ENCODE data around the gene CAPN12. TPM values are rescaled to one million over a fixed set of nuclear protein-coding genes. Genes with fewer than 3 reads are reported as not detected.

Gene CAPN12
- total and polyA plus RNA-seq, 2 of the 4 experiments (the other 2 are of a cell fraction) = 0.18 to 0.97 TPM

- Histone ChIP-seq H4K20me1 (ENCODE audit: insufficient read depth, low read length) (no peaks in the 10 kb centered on the region), H4K8ac (ENCODE audit: low read depth in 2 of 2, low read length in 2 of 2) (peak overlapping the region; percentile 69 to 92; a peak in 3 of 4 replicates), H4K5ac (ENCODE audit: low read depth, low read length) (peak overlapping the region; percentile 61), H3K14ac (replicated peaks; ENCODE audit: low read depth, low read length) (no peak overlapping the region), H3K4ac (ENCODE audit: low read depth, low read length) (no peak overlapping the region), H2AFZ (replicated peaks; ENCODE audit: low read length, poor library complexity) (peak overlapping the region; percentile 86), H2BK15ac (ENCODE audit: low read depth, low read length) (no peak overlapping the region), H2BK5ac (ENCODE audit: low read depth, low read length, poor library complexity, severe bottlenecking) (no peak overlapping the region), H3K9ac (ENCODE audit: low read depth, low read length) (no peak overlapping the region), H3K27me3 (ENCODE audit: control insufficient read depth, insufficient read depth, low read length) (no peaks in the 10 kb centered on the region), H3K23ac (ENCODE audit: low read depth, low read length) (no peak overlapping the region), H3K18ac (ENCODE audit: low read depth, low read length) (no peak overlapping the region), H3K36me3 (ENCODE audit: control insufficient read depth, insufficient read depth, low read length) (no peaks in the 10 kb centered on the region), H3K9me1 (ENCODE audit: insufficient read depth, low read length) (no peaks in the 10 kb centered on the region), H4K91ac (ENCODE audit: insufficient read depth, low read depth, low read length) (0 out of 2 replicates have a peak overlapping the region, but pooled peaks have one; percentile 41), H2BK120ac (ENCODE audit: low read depth, low read length) (peak overlapping the region; percentile 6; the same call in 1 of the 2 replicates), H3K9me3 (ENCODE audit: control insufficient read depth, insufficient read depth, low read length) (no peaks in the 10 kb centered on the region), H2AK9ac (replicated peaks; ENCODE audit: low read depth, low read length, poor library complexity) (peak overlapping the region; percentile 55), H3K4me3 (ENCODE audit: insufficient read depth, low read depth, low read length) (no peak overlapping the region), H3K56ac (ENCODE audit: extremely low read depth, insufficient read depth, low read length) (no peak overlapping the region), H3K4me1 (ENCODE audit: control insufficient read depth, insufficient read depth, low read length) (no peaks in the 10 kb centered on the region), H3K79me1 (ENCODE audit: low read depth in 1 of 2, low read length in 2 of 2) (no peaks in the 10 kb centered on the region), H2AK5ac (ENCODE audit: low read depth, low read length) (no peak overlapping the region; the same call in 1 of the 2 replicates), H2BK20ac (ENCODE audit: low read depth, low read length) (no peak overlapping the region), H3K4me2 (ENCODE audit: low read depth, low read length) (no peak overlapping the region; the same call in 1 of the 2 replicates), H3K27ac (ENCODE audit: insufficient read depth, low read length) (no peak overlapping the region)
- ChIA-PET CTCF (interaction anchor here (1.0 to 1.6 kb wide), 5 partner anchors 8 to 81 kb away, joined by 3 to 8 read pairs (median 4); no protein-coding TSS in a partner anchor), POLR2A (ENCODE audit: unreplicated experiment) (interaction anchor here (0.5 kb wide), 1 partner anchor 16 kb away, joined by 5 read pairs; no protein-coding TSS in a partner anchor)
- peak; percentile 27; the same call in 1 of the 2 replicates for TF ChIP-seq SMC3 (IDR thresholded peaks at IDR 0.05; ENCODE audit: low read depth, low read length)
- no peak for TF ChIP-seq CHD1 (IDR thresholded peaks at IDR 0.05; ENCODE audit: low read depth, low read length)
- TF ChIP-seq RCOR1 (IDR thresholded peaks at IDR 0.05; ENCODE audit: insufficient replicate concordance, low read length) = no peak
- TF ChIP-seq NFE2L2 (IDR thresholded peaks at IDR 0.05; ENCODE audit: low read depth, low read length) = no peak
- TF ChIP-seq RFX5 (IDR thresholded peaks at IDR 0.05; ENCODE audit: low read depth, low read length) = no peak
- peak; percentile 42; the same call in 1 of the 2 replicates for TF ChIP-seq MXI1 (IDR thresholded peaks at IDR 0.05; ENCODE audit: borderline replicate concordance, low read depth, low read length)
- no peak for TF ChIP-seq MAZ (IDR thresholded peaks at IDR 0.05; ENCODE audit: borderline replicate concordance, low read depth, low read length)
- TF ChIP-seq RAD21 (IDR thresholded peaks at IDR 0.05; ENCODE audit: low read length) = peak; percentile 48
- no peak for TF ChIP-seq ELK1 (IDR thresholded peaks at IDR 0.05; ENCODE audit: borderline replicate concordance, low read depth, low read length)
- TF ChIP-seq BHLHE40 (IDR thresholded peaks at IDR 0.05; ENCODE audit: low read depth, low read length) = no peak
- TF ChIP-seq CTCF (conservative IDR thresholded peaks at IDR 0.05; ENCODE audit: low read depth, low read length) = peak; percentile 51
- no peak for TF ChIP-seq CEBPB (IDR thresholded peaks at IDR 0.05; ENCODE audit: low read depth, low read length)
- ATAC-seq (ENCODE audit: low read depth) (peak; percentile 79), DNase-seq (peak; percentile 38)
- intact Hi-C loops (cut with micrococcal nuclease) (no loop called here), in situ Hi-C loops (cut with MboI; ENCODE audit: low sequenced_read_pairs) (no loop called here), dilution Hi-C loops (cut with HindIII; ENCODE audit: low sequenced_read_pairs, unreplicated experiment) (no loop called here)
- WGBS, 2 experiments (ENCODE audit: extremely low coverage in 2 of 2, insufficient read length in 1 of 2) = 20% methylated on average over 22 of the region's 42 CpGs; no CpG with 5 or more reads in 1 of the 2 experiments
- BruUV-seq (replicated peaks) = no TSS peak
These were observed 25.4 kb upstream of the CAPN12 start for GRCh38 chr19:38769635-38770211.

Data from IMR-90 (cell line).